Heart left ventricle (tissue), 16 donors: ENCODE data around the gene ECHDC3. TPM values are rescaled to one million over a fixed set of nuclear protein-coding genes. Genes with fewer than 3 reads are reported as not detected.
A peak's percentile ranks its signal among the peaks of the same experiment; 100 is the strongest.

Source experiments
- ATAC-seq, 4 donors: fragments of 200-7000 bp; cut with Tn5 transposase; one replicate each; pipeline ENCODE4 v1.9.1; 2020 to 2022; ENCODE audit warnings: moderate library complexity in 4 of 4, mild to moderate bottlenecking in 3 of 4, moderate number of reproducible peaks in 1 of 4
- DNase-seq, 5 donors: peaks; one replicate each; pipeline ENCODE4 v3.0.0-alpha.2; 2020
- H3K27ac ChIP-seq, 12 donors: fragments of 200-600 bp; sonication (generic) in 4 of 12; one replicate each; pipeline versions ENCODE4 v1.5.0 to v1.8.0; 2016 to 2022; ENCODE audit warnings: mild to moderate bottlenecking in 2 of 12
- H3K27me3 ChIP-seq, 9 donors: fragments of 200-600 bp; sonication (generic) in 2 of 9; one replicate each; pipeline versions ENCODE4 v1.5.1 to v1.8.0; 2016 to 2022; ENCODE audit warnings: mild to moderate bottlenecking in 3 of 9
- H3K36me3 ChIP-seq, 9 donors: fragments of 200-600 bp; sonication (generic) in 2 of 9; one replicate each; pipeline versions ENCODE4 v1.5.0 to v1.8.0; 2018 to 2022; ENCODE audit warnings: mild to moderate bottlenecking in 2 of 9
- H3K4me1 ChIP-seq, 12 donors: fragments of 200-600 bp; sonication (generic) in 4 of 12; one replicate each; pipeline versions ENCODE4 v1.5.0 to v1.8.0; 2016 to 2022; ENCODE audit warnings: mild to moderate bottlenecking in 3 of 12
- H3K4me3 ChIP-seq, 12 donors: fragments of 200-600 bp; sonication (generic) in 4 of 12; one replicate each; pipeline versions ENCODE4 v1.5.0 to v1.8.0; 2017 to 2022; ENCODE audit warnings: mild to moderate bottlenecking in 9 of 12, moderate library complexity in 4 of 12
- H3K9me3 ChIP-seq, 12 donors: fragments of 200-600 bp; sonication (generic) in 4 of 12; one replicate each; pipeline versions ENCODE4 v1.5.0 to v1.8.0; 2016 to 2022; ENCODE audit warnings: mild to moderate bottlenecking in 1 of 12
- POLR2A ChIP-seq, 2 donors: fragments of 450-650 bp; IDR thresholded peaks; one replicate each; pipeline ENCODE4 v1.6.1; 2017; ENCODE audit warnings: antibody characterized with exemption in 2 of 2, mild to moderate bottlenecking in 2 of 2, moderate library complexity in 2 of 2
- WGBS, 4 donors: extraction: QIAGEN DNeasy Blood & Tissue Kit in 2 of 4; methylation state at CpG; one replicate each; pipeline versions ENCODE4 v1.1.5 to v1.1.7; 2013 to 2018; 5-methylcytosine and 5-hydroxymethylcytosine counted together
- intact Hi-C, 10 donors: fragments of 100-400 bp; cut with DNase I; formaldehyde crosslinking; loops; one replicate each; pipeline versions ENCODE4 v1.11.1 to v1.14.2; 2022
- polyA plus RNA-seq, 2 donors: library from polyadenylated mRNA; stranded (reverse); fragments of 200-250 nt; gene quantifications; one replicate each; pipeline ENCODE4 v1.2.3, GENCODE V29; 2013
- total RNA-seq, 9 donors: library from RNA; depleted of rRNA in 2 of 9; stranded (reverse); fragments of >200 nt in 2 of 9; fragmentation: NEBNext Ultra II Directional in 3 of 9; extraction: Animal tissue kit (Norgen Biotek cat#: 25700) in 3 of 9; gene quantifications; one replicate each; pipeline versions ENCODE4 v1.1.0 to v1.2.4, GENCODE V29; 2016 to 2023
- TF ChIP-seq, protein P1 (sequence below), 12 donors: fragments of 200-600 bp; sonication (generic) in 4 of 12; IDR thresholded peaks; one replicate each; pipeline versions ENCODE4 v1.5.0 to v1.8.0; 2018 to 2022; ENCODE audit warnings: antibody characterized with exemption in 12 of 12, mild to moderate bottlenecking in 5 of 12
- donor health status: ischemic (EF 13 %, LVEDD 7.1; RV severe dilation, severe dysfunction).
- donor health status: healthy with polysubstance abuse.
- donor health status: DM: no; HTN: yes; CAD: no.
- donor health status: DM: no; HTN: no; CAD: no.
- donor health status: ischemic (EF 25% LVEDD 6.9; RV normal size, moderate dysfunction).
- donor health status: ischemic (EF 25% LVEDD 5.7; RV mildly dilated, moderate dysfunction).
- donor health status: healthy.
- donor health status: DM: yes; HTN: yes; CAD: no.
- donor health status: ischemic (EF 35%, LVEDD 5.7; RV mildly dilated, moderate dysfunction).
- donor health status: nonischemic (EF 11% LVEDD 7.7; RV severe dilation, severe dysfunction).
- donor health status: DM: yes; HTN: yes; CAD: no.
- donor health status: PGD.
- donor health status: ischemic (EF 29% LVEDD 5.4; RV normal size, mild dysfunction).
- donor health status: nonischemic (EF 23%, LVEDD 6.1; RV moderate dilation, normal function).

Gene ECHDC3
- total and polyA plus RNA-seq, 11 donors = 30.2 to 554 (median 66.1) TPM

DNA sequence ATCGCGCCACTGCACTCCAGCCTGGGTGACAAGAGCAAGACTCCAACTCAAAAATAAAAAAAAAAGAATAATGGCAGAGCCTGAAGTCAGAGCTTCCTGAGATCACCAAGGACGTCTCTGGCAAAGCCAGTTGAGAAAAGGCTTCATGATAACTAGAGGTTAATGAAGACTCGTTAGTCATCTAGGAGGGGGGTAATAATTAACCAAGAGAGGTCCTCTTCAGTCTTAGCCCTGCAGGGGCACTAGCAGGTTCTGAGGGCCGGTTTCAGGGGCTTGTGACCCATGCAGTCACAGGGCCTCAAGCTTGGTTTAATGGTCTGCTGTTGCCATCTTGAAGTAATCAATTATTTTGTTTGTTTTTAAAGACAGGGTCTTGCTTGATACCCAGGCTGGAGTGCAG lies 52.4 kb downstream of the ECHDC3 start:
- intact Hi-C loops = loop anchor here in 3 of 10 donors (5.0 kb wide), 1 partner anchor 193 kb away; no protein-coding TSS in a partner anchor
- ATAC-seq (no peak), DNase-seq (no peak)
- H3K4me3 ChIP-seq = no peak overlapping the region
- no peaks in the 10 kb centered on the region for H3K36me3 ChIP-seq
- peaks cover 0 to 12% (median 0%) of the 10 kb centered on the region in 9 donors for H3K27me3 ChIP-seq
- no peak overlapping the region for H3K27ac ChIP-seq
- no peak for TF ChIP-seq POLR2A (IDR thresholded peaks at IDR 0.05)
- TF ChIP-seq, protein P1, sequence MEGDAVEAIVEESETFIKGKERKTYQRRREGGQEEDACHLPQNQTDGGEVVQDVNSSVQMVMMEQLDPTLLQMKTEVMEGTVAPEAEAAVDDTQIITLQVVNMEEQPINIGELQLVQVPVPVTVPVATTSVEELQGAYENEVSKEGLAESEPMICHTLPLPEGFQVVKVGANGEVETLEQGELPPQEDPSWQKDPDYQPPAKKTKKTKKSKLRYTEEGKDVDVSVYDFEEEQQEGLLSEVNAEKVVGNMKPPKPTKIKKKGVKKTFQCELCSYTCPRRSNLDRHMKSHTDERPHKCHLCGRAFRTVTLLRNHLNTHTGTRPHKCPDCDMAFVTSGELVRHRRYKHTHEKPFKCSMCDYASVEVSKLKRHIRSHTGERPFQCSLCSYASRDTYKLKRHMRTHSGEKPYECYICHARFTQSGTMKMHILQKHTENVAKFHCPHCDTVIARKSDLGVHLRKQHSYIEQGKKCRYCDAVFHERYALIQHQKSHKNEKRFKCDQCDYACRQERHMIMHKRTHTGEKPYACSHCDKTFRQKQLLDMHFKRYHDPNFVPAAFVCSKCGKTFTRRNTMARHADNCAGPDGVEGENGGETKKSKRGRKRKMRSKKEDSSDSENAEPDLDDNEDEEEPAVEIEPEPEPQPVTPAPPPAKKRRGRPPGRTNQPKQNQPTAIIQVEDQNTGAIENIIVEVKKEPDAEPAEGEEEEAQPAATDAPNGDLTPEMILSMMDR (IDR thresholded peaks at IDR 0.05) = no peak
- WGBS, 4 donors = 94 to 98% (median 95%) methylated on average over 5 of the region's 5 CpGs
- H3K4me1 ChIP-seq = peaks cover 0 to 7% (median 0%) of the 10 kb centered on the region in 12 donors
- no peaks in the 10 kb centered on the region for H3K9me3 ChIP-seq

DNA sequence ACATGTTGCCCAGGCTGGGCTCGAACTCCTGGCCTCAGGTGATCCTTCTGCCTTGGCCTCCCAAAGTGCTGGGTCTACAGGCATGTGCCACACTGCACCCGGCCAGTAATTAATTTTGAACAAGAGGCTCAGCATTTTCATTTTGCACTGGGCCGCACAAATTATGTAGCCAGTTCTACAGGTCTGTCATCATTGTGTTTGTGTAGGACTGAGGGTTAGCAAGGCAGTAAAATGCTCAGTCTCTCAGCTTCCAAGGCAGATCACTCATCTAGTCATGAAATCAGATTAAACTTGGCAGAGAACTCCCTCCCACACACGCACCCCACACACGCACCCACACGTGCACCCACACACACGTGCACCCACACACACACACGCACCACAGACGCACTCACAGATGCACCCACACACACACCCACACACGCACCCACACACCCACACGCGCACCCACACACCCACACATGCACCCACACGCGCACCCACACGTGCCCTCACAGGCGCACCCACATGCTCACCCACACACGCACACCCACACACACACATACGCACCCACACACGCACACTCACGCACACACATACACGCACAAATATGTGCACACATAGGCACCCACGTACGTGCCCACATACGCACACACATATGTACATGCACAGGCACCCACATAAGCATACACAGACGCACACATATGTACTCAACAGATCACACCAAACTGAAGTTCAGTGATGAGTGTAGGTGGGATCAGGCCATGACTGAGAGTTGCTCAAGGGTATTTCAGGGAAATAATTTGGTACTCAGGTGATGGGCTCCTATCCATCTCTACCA lies 53.1 kb downstream of the ECHDC3 start:
- DNase-seq (no peak), ATAC-seq (peak in 1 of 4 donors; percentile 41)
- H3K4me3 ChIP-seq = no peak overlapping the region
- peaks cover 0 to 12% (median 0%) of the 10 kb centered on the region in 9 donors for H3K27me3 ChIP-seq
- peaks cover 0 to 7% (median 0%) of the 10 kb centered on the region in 12 donors for H3K4me1 ChIP-seq
- no peaks in the 10 kb centered on the region for H3K9me3 ChIP-seq
- no peak for TF ChIP-seq POLR2A (IDR thresholded peaks at IDR 0.05)
- TF ChIP-seq, protein P1 (IDR thresholded peaks at IDR 0.05) = no peak
- no peaks in the 10 kb centered on the region for H3K36me3 ChIP-seq
- H3K27ac ChIP-seq = no peak overlapping the region
- 90 to 96% (median 95%) methylated on average over 25 of the region's 25 CpGs for WGBS, 4 donors
- intact Hi-C loops = no loop called here

DNA sequence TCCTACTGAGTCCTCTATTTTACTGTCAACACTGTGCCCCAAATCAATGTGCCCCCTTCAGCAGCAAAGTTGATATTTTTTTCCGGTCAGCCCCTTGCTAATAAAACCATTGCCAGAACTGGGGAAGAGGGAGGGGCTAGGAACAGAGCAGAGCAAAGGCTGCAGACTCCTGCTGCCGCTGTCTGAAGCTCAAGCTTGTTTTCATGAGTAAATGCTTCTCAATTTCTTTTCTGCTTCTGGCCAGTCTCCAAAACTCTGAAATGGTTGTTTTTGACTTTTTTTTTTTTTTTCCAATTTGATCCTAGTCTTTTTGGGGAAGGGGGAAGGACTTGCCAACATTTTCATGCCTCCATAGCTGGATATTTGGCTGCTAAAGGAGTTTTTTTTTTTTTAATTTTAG lies 54.3 kb downstream of the ECHDC3 start:
- no peaks in the 10 kb centered on the region for H3K36me3 ChIP-seq
- intact Hi-C loops = no loop called here
- H3K4me1 ChIP-seq = peaks cover 0 to 7% (median 0%) of the 10 kb centered on the region in 12 donors
- H3K9me3 ChIP-seq = no peaks in the 10 kb centered on the region
- H3K4me3 ChIP-seq = no peak overlapping the region
- ATAC-seq (no peak), DNase-seq (no peak)
- no peak for TF ChIP-seq POLR2A (IDR thresholded peaks at IDR 0.05)
- TF ChIP-seq, protein P1 (IDR thresholded peaks at IDR 0.05) = no peak
- H3K27me3 ChIP-seq = peaks cover 0 to 7% (median 0%) of the 10 kb centered on the region in 9 donors
- H3K27ac ChIP-seq = no peak overlapping the region
- 58 to 67% (median 61%) methylated on average over 2 of the region's 2 CpGs for WGBS, 4 donors

DNA sequence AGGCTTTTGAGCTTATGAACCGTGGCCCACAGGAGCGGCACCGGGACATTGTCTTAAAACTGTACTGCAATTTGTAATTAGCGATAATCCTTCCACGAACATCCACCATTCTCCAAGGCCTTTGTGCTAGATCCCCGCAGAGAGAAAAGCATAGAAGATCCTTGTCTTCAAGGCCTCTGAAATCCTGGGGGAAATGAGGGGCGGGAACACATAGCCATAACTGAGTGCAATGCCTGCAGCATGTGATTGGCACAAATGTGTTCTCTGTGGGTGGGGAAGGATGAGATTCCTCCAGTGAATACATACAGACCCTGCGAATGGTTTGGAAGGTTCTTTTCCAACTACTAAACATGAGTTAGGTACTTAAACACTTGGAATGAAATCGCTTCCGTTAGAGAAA lies 55.1 kb downstream of the ECHDC3 start:
- TF ChIP-seq, protein P1 (IDR thresholded peaks at IDR 0.05) = no peak
- no peak for TF ChIP-seq POLR2A (IDR thresholded peaks at IDR 0.05)
- Histone ChIP-seq H3K27me3 (no peaks in the 10 kb centered on the region), H3K9me3 (no peaks in the 10 kb centered on the region), H3K4me1 (peaks cover 0 to 7% (median 0%) of the 10 kb centered on the region in 12 donors), H3K27ac (no peak overlapping the region), H3K4me3 (no peak overlapping the region), H3K36me3 (no peaks in the 10 kb centered on the region)
- intact Hi-C loops = no loop called here
- WGBS, 4 donors = 96 to 98% (median 97%) methylated on average over 10 of the region's 10 CpGs
- ATAC-seq = no peak
- no peak for DNase-seq
